Measurements from ENCODE around the gene SCMH1.
"Not testable (repeated sequence)": the region's sequence is repeated elsewhere in the genome, so short reads cannot be mapped to it uniquely, and the experiment has no call there.

SCMH1 gene

DNA sequence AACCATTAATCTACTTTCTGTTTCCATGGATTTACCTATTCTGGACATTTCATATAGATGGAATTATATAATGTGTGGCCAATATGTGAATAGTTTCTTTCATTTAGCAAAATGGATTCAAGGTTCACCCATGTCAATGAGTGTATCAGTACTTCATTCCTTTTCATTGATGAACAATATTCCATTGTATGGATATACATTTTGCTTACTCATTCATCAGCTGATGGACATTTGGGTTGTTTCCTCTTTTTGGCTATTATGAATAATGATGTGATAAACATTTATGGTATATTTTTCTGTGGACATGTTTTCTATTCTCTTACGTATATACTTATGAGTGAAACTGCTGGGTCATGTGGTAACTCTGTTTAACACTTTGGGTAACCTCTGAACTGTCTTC, 97.8 kb downstream of the SCMH1 start:
- DNase-seq, result no peak

DNA sequence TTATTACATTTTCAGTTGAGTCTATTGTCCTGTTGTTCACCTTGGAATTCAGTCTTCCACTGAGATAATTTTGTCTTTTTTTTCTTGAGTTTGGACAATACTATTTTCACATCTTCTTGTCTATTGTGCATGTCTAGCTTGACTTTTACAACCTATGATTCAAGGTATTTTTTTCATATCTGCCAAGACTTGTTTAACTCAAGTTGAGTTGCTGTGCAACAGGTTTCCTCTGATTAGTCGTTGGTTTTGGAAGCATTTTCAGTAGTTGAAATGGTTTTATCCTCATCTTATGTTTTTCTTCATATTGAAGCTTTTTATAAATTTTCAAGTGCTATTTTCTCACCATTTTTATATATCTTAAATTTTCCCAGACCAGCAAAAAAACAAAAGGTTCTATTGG, 103.6 kb downstream of the SCMH1 start:
- no peak for DNase-seq

DNA sequence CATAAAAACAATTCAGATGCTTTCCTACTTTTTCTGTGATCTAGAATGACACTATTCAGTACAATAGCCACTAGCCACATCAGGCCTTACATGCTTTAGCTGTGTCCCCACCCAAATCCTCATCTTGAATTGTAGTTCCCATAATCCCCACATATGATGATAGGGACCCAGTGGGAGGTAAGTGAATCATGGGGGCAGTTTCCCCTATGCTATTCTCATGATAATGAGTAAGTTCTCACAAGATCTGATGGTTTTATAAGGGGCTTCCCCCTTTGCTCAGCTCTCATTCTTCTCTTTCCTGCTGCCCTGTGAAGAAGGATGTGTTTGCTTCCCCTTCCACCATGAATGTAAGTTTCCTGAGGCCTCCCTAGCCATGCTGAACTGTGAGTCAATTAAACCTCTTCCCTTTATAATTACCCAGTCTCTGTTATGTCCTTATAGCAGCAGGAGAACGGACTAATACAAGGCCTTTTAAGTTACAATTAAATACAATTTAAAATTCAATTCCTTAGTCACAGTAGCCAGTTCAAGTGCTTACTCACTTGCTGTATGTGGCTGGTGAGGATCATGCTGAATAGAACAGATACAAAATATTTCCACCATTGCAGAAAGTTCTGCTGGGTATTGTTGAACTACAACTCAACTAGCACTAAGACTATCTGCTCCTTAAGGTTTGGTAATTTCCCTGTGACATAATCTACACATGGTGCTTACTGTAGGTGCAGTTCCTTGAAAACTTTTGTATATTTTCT, 106.7 kb downstream of the SCMH1 start:
- DNase-seq, result no peak

DNA sequence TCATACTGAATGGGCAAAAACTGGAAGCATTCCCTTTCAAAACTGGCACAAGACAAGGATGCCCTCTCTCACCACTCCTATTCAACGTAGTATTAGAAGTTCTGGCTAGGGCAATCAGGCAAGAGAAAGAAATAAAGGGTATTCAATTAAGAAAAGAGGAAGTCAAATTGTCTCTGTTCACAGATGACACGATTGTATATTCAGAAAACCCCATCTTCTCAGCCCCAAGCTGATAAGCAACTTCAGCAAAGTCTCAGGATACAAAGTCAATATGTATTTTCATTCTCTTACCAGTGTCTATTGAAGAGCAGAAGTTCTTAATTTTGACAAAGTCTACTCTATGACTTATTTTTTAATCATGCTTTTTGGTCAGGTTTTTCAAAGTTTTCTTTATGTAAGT, 107.8 kb downstream of the SCMH1 start:
- not testable (repeated sequence) for DNase-seq

DNA sequence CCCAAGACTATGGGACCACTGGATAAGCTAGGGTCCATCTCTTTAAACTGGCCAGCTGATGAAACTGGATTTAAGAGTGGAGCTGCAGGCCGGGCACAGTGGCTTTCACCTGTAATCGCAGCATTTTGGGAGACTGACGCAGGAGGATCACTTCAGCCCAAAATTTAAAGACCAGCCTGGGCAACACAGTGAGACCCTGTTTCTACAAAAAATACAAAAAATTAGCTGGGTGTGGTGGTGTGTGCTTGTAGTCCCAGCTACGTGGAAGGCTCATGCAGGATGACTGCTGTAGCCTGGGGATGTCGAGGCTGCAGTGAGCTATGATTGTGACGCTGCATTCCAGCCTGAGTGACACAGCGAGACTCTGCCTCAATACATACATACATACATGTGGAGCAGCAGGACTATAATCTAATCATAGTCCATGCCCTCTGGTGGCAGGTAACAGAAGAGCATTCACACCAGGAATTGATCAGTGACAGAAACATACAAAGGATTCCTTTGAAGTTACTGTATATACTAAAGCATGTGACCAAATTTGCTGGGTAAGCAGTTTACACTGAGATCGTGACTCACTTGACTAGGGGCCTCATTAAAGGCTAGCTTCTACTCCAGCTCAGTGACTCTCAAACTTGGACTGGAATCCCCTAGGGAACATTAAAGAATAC, 119.1 kb downstream of the SCMH1 start:
- DNase-seq, result no peak

- DNase-seq, result no peak
Measured at GRCh38 chr1:41122148-41122547, 120.0 kb downstream of the SCMH1 start.

- DNase-seq, result no peak
Measured at GRCh38 chr1:41118645-41119044, 123.5 kb downstream of the SCMH1 start.

GRCh38 chr1:41117241-41117640, 124.9 kb downstream of the SCMH1 start:
- DNase-seq, result not testable (repeated sequence)

DNA sequence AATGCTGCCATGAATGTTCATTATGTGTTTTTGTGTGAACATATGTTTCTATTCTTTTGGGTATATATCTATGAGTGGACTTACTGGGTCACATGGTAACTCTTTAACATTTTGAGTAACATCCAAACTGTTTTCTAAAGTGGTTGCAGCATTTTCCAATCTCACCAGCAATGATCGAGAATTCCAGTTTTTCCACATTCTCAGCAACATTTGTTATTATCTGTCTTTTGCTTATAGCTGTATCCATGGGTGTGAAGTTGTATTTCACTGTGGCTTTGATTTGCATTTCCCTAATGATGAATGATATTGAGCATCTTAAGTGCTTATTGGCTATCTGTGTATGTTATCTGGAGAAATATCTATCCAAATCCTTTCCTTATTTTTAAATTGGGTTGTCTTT, 131.4 kb downstream of the SCMH1 start:
- DNase-seq, result no peak

DNA sequence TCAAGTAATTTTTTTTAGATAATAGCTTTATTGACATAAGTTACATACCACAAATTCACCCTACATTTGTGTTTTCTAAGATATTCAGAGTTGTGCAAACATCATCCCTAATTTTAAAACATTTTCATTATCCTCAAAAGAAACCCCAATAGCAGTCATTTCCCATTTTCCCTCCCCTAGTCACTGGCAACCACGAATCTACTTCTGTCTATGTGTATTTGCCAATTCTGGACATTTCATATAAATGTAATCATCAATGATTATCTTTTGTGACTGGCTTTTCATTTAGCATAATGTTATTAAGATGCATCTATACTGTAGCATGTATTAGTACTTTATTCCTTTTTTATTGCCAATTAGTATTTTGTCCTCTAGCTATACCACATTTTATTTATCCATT, 131.8 kb downstream of the SCMH1 start:
- DNase-seq, result no peak

- DNase-seq, result no peak
Measured at GRCh38 chr1:41109310-41110197, 132.6 kb downstream of the SCMH1 start.

DNA sequence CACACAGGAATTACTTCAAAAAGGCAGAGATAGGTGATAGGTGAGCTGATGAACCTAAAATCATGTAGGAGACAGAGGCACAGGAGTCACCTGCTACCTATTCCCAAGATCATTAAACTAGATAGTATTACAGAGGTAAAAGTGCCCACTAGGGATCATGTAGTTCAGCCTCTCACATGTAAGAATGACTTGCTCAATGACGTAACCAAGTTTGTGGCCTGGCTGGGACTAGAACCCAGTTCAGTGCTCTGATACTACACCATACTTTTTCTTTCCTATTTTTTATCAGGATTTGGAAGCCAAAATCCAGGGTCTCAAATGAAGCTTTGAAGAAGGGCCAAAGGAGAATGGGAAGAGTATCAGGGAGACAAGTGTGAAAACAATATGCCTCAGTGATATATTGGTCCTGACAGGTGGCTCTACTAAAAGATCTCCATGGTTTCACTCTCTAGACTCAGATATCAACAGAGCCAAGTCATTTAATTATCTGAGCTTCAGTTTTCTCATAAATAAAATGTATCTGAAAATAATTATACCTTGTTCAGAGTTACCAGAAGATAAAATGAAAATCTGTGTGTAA, 133.3 kb downstream of the SCMH1 start:
- DNase-seq, result no peak

- DNase-seq, result no peak
Measured at GRCh38 chr1:41103766-41104165, 138.3 kb downstream of the SCMH1 start.

DNA sequence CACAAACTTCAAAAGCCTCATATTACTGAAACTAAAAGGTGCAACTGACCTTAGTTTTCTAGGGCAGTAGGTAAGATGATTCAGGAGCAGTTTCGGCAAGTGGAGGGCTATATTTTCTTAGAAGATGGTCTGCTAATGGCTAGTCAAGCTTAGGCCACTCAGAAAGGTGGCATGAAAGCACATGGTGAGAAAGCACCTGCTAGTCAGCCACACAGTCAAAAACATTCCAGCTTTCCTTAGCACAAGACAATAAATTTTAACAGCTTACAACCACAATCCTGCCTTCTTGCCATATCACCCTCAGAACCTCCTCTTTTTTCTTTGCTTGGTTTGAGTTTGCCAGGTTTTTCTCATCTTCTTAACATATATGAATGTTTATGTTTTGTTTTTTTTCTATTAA, 139.5 kb downstream of the SCMH1 start:
- DNase-seq, result no peak

GRCh38 chr1:41101950-41102607, 140.0 kb downstream of the SCMH1 start:
- DNase-seq, result no peak

GRCh38 chr1:41101076-41101475, 141.0 kb downstream of the SCMH1 start:
- no peak for DNase-seq

- no peak for DNase-seq
Measured at GRCh38 chr1:41100170-41100569, 141.9 kb downstream of the SCMH1 start.

DNA sequence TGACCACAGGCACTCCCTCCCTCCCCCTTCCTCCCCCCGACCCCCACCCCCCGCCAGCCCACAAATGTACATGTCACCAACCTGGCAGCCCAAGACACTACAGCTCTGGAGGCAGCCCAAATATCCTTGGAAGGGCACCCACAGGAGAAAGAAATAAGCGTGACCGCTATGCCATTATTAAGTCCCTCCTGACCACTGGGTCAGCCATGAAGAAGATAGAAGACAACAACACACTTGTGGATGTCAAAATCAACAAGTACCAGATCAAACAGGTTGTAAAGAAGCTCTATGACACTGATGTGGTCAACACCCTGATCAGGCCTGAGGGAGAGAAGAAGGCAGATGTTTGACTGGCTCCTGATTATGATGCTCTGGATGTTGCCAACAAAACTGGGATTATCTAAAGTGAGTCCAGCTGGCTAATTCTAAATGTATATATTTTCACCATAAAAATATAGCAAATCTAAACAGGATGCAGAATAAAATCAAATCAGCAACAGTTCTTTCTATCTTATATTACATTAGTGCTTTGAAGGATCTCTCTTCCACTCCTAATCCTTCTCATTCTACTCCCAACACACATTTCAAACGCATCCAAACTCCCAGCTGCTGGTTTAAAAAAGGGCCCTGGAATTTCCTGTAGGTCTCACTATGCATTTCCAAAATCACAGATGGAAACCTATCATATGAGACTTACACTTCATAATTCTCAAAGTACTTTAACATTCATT, 143.2 kb downstream of the SCMH1 start:
- DNase-seq, result no peak

- no peak for DNase-seq
Measured at GRCh38 chr1:41097105-41097504, 145.0 kb downstream of the SCMH1 start.

DNA sequence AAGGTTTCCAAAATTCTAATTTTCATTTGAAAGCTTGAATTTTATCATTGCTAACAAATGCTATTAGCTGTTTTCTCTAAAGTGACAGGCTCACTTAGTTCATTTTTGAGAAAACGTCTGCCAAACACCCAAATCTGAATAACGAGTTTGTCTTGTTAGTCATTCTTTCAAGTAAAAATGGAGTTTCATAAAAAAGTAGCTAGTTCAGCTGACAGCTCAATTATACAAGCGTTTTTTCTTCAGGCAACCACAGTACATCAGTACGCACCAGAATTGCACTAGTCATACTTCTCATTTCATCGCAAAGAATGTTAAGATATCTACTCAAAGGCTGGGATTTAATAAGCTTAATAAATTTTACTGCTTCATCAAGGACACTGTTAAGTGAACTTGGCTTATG, 148.3 kb downstream of the SCMH1 start:
- DNase-seq, result no peak

DNA sequence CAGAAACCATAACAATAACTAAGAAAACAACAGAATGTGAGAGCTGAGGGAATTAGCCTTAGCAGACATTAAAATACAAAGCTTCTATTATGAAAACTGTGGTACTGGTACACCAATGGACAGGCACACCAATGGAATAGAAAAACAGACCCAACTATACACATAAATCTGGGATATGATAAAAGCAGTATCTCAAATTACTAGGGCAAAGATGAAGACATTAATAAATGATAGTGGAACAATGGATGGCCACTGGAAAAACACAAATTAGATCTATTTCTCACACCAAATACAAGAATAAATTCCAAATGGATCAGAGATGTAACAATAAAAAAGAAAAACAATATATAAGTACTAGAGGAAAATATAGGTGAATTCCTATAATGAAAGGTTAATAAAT, 155.2 kb downstream of the SCMH1 start:
- no peak for DNase-seq

GRCh38 chr1:41078616-41079015, 163.5 kb downstream of the SCMH1 start:
- DNase-seq, result no peak
